Body of pancreas (tissue), 4 donors: ENCODE results near the gene MFSD12. TPM values are rescaled to one million over a fixed set of nuclear protein-coding genes. Genes with fewer than 3 reads are reported as not detected.

Experiments
- ATAC-seq: fragments of 150-250 bp; one replicate; pipeline ENCODE4 v1.9.1; 2016
- DNase-seq, 4 donors: peaks; one replicate each; pipeline ENCODE4 v3.0.0-alpha.2; 2019
- H3K27ac ChIP-seq, 4 donors: fragments of 200-600 bp; sonication (generic); 1 replicate in 3 of 4; 2 replicates in 1 of 4; pipeline versions ENCODE4 v1.5.1 to v1.6.1; 2016 to 2019; ENCODE audit warnings: mild to moderate bottlenecking in 1 of 4, mixed read lengths in 1 of 4, moderate library complexity in 1 of 4
- H3K27me3 ChIP-seq, 2 donors: fragments of 200-600 bp; sonication (generic); one replicate each; pipeline ENCODE4 v1.6.0; 2016; ENCODE audit warnings: mild to moderate bottlenecking in 1 of 2
- H3K36me3 ChIP-seq, 2 donors: fragments of 200-600 bp; sonication (generic); replicated peaks in 1 of 2; 2 replicates each; pipeline ENCODE4 v1.5.1; 2016; ENCODE audit warnings: low read depth in 2 of 2; ENCODE audit not compliant: insufficient read depth in 1 of 2
- H3K4me1 ChIP-seq: fragments of 200-600 bp; sonication (generic); one replicate; pipeline ENCODE4 v1.6.0; 2016
- H3K4me3 ChIP-seq, 2 donors: fragments of 200-600 bp; sonication (generic); 1 replicate in 1 of 2; 2 replicates in 1 of 2; pipeline ENCODE4 v1.5.1; 2016 to 2019
- H3K9me3 ChIP-seq, 3 donors: fragments of 200-600 bp; sonication (generic); 1 replicate in 2 of 3; 2 replicates in 1 of 3; pipeline ENCODE4 v1.5.1; 2016
- POLR2A ChIP-seq, 3 donors: fragments of 450-650 bp; IDR thresholded peaks; one replicate each; pipeline ENCODE4 v1.6.1; 2016; ENCODE audit warnings: antibody characterized with exemption in 3 of 3, mild to moderate bottlenecking in 2 of 3
- WGBS, 2 donors: methylation state at CpG; one replicate each; pipeline ENCODE4 v1.1.5; 2017; 5-methylcytosine and 5-hydroxymethylcytosine counted together
- intact Hi-C: fragments of 100-400 bp; cut with DNase I; formaldehyde crosslinking; loops from one replicate; pipeline ENCODE4 v1.15.1; 2023
- total RNA-seq, 2 donors: library from RNA; depleted of rRNA; stranded (reverse); fragments of >200 nt; gene quantifications; one replicate each; pipeline ENCODE4 v1.1.0, GENCODE V29; 2016
- TF ChIP-seq, protein P1 (sequence below), 7 experiments: fragments of 450-650 bp in 4 of 7; fragments of 200-600 bp in 3 of 7; sonication (generic) in 3 of 7; IDR thresholded peaks; one replicate each; pipeline ENCODE4 v1.5.1; 2016 to 2019; ENCODE audit warnings: antibody characterized with exemption in 7 of 7

The MFSD12 gene
- total RNA-seq, 2 donors from 2014 or later, result 64.3 to 78.8 TPM

DNA sequence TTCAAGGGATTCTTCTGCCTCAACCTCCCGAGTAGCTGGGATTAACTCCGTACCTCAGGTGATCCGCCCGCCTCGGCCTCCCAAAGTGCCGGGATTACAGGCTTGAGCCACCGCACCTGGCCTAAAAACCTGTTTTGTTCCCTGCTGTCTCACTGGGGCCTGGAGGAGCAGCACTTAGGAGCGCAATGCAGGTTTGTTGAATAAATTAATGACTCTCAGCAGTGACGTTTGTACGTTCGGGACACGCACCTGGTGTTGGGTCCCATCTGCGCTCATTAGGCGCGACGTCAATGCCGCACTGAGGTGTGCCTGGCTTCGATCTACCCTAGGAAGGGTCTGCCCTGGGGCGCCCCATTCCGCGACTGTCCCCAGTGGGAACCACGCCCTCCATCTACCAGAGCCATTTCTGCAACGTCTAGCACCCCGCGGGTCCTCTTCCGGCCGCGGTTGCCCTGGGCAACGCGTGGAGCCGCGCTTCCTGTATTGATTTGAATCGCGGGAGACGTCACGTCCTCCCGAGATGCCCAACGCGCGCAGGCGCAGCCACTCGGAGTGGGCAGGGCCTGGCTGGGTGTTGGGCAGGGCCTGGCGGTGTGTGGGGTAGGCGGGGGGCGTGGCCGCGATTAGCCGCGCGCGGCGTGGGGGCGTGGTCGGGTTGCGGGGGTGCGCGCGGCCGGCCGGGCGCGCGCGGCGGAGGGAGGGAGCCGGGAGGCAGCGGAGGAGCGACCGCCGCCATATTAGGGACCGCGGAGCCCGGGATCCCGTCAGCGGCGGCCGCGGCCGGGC lies 51.6 kb downstream of the MFSD12 start, which contains the start of gene FZR1:
FZR1 (plus strand) TSS at position 714 of the 786 bp plus-strand sequence. CDS start 16,679 bp downstream, outside the sequence.
- Histone ChIP-seq H3K9me3 (no peaks in the 10 kb centered on the region), H3K36me3 (no peaks in the 10 kb centered on the region), H3K27ac (peak within 1 kb of the TSS; percentile 76 to 91 (median 86)), H3K27me3 (no peaks in the 10 kb centered on the region), H3K4me1 (peaks cover 27% of the 10 kb centered on the region), H3K4me3 (peak within 1 kb of the TSS; percentile 57 to 81)
- TF ChIP-seq, protein P1, sequence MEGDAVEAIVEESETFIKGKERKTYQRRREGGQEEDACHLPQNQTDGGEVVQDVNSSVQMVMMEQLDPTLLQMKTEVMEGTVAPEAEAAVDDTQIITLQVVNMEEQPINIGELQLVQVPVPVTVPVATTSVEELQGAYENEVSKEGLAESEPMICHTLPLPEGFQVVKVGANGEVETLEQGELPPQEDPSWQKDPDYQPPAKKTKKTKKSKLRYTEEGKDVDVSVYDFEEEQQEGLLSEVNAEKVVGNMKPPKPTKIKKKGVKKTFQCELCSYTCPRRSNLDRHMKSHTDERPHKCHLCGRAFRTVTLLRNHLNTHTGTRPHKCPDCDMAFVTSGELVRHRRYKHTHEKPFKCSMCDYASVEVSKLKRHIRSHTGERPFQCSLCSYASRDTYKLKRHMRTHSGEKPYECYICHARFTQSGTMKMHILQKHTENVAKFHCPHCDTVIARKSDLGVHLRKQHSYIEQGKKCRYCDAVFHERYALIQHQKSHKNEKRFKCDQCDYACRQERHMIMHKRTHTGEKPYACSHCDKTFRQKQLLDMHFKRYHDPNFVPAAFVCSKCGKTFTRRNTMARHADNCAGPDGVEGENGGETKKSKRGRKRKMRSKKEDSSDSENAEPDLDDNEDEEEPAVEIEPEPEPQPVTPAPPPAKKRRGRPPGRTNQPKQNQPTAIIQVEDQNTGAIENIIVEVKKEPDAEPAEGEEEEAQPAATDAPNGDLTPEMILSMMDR (IDR thresholded peaks at IDR 0.05), result peak in 1 of 7 experiments; percentile 22
- TF ChIP-seq POLR2A (IDR thresholded peaks at IDR 0.05), result peak; percentile 56 to 81 (median 77)
- intact Hi-C loops, result no loop called here
- peak; percentile 96 for ATAC-seq
- 1 to 6% methylated on average over 2 to 55 of the region's 79 CpGs for WGBS, 2 donors
- peak; percentile 99 to 100 (median 99) for DNase-seq

DNA sequence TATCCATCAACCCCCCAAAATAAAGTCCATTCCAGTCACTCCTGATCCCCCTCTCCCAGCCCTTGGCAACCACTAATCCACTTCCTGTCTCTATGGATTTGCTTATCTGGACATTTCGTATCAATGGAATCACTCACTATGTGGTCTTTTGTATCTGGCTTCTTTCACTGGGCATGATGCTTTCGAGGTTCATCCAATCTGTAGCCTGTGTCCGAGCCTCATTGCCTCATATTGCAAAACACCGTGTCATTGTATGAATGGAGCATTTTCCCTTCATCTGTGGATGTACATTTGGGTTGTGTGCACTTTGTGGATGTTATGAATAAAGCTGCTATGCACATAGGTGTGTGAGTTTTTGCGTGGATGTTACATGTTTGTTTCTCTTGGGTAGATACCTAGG lies 52.7 kb downstream of the MFSD12 start:
- Histone ChIP-seq H3K4me1 (peaks cover 30% of the 10 kb centered on the region), H3K27me3 (no peaks in the 10 kb centered on the region), H3K36me3 (no peaks in the 10 kb centered on the region), H3K4me3 (no peak overlapping the region), H3K9me3 (no peaks in the 10 kb centered on the region), H3K27ac (no peak overlapping the region)
- WGBS, 2 donors, result 64 to 79% methylated on average over 5 of the region's 5 CpGs
- TF ChIP-seq, protein P1 (IDR thresholded peaks at IDR 0.05), result no peak
- TF ChIP-seq POLR2A (IDR thresholded peaks at IDR 0.05), result no peak
- intact Hi-C loops, result no loop called here
- no peak for ATAC-seq
- DNase-seq, result no peak

DNA sequence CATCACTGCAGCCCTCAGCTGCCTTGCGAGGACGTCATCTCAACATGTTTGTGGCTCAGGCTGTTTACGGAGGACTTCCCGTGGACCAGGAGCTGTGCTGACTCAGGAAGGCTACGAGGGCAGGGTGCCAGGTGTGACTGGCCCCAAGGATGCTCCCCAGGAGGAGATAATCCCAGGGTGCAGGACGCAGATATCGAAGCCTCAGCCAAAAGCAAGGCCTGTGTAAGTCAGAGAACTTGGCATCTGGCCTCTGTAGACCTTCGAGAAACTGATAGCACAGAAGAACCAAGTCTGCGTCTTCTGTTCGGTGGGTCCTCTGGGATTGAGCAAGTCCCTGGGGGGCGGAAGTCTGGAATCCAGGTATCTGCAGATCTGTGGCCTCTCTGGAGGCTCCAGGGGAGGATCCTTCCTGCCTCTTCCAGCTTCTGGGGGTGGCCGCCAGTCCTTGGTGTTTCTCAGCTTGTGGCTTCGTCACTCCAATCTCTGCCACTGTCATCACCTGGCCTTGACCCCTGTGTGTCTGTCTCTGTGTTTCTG lies 54.3 kb downstream of the MFSD12 start:
- WGBS, 2 donors, result 72 to 74% methylated on average over 8 to 13 of the region's 13 CpGs
- DNase-seq (no peak), ATAC-seq (no peak)
- intact Hi-C loops, result no loop called here
- no peaks in the 10 kb centered on the region for H3K27me3 ChIP-seq
- TF ChIP-seq, protein P1 (IDR thresholded peaks at IDR 0.05), result no peak
- no peak for TF ChIP-seq POLR2A (IDR thresholded peaks at IDR 0.05)
- peaks cover 33% of the 10 kb centered on the region for H3K4me1 ChIP-seq
- no peak overlapping the region for H3K27ac ChIP-seq
- H3K36me3 ChIP-seq, result no peaks in the 10 kb centered on the region
- no peak overlapping the region for H3K4me3 ChIP-seq
- H3K9me3 ChIP-seq, result no peaks in the 10 kb centered on the region

DNA sequence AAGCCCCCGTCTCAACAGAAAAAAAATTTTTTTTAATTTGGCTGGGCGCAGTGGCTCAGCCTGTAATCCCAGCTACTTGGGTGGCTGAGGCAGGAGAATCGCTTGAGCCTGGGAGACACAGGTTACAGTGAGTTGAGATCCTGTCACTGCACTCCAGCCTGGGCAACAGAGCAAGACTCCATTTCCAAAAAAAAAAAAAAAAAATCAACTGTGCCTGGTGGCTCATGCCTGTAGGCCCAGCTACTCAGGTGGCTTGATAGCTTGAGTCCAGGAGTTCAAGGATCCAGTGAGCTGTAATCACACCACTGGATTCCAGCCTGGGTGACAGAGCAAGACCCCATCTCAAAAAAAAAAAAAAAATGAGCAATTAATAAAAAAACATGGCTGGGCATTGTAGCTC lies 55.6 kb downstream of the MFSD12 start:
- no peaks in the 10 kb centered on the region for H3K27me3 ChIP-seq
- intact Hi-C loops, result no loop called here
- no peak for TF ChIP-seq POLR2A (IDR thresholded peaks at IDR 0.05)
- TF ChIP-seq, protein P1 (IDR thresholded peaks at IDR 0.05), result no peak
- no peaks in the 10 kb centered on the region for H3K36me3 ChIP-seq
- no peaks in the 10 kb centered on the region for H3K9me3 ChIP-seq
- no peak overlapping the region for H3K4me3 ChIP-seq
- WGBS, 2 donors, result 75 to 85% methylated on average over 2 to 3 of the region's 3 CpGs
- H3K4me1 ChIP-seq, result peaks cover 25% of the 10 kb centered on the region
- H3K27ac ChIP-seq, result no peak overlapping the region
- DNase-seq (no peak), ATAC-seq (no peak)
